PC-9 (cell line): ENCODE data around the gene SLC49A4. TPM values are rescaled to one million over a fixed set of nuclear protein-coding genes. Genes with fewer than 3 reads are reported as not detected.

Experiments used
- BruUV-seq: library from RNA; stranded (reverse); fragments of 400-500 nt; replicated peaks from 2 replicates; lab custom pipeline; 2021; lab: Mats Ljungman, UMichigan
- CTCF ChIA-PET: fragments of 300-600 bp; sonication (Branson Sonifier 250); formaldehyde crosslinking; loops from one replicate; lab custom pipeline; 2022; ENCODE audit warnings: antibody characterized with exemption; lab: Charles Lee
- POLR2A ChIA-PET: fragments of 300-600 bp; sonication (Branson Sonifier 250); formaldehyde crosslinking; loops from one replicate; lab custom pipeline; 2022; ENCODE audit warnings: antibody characterized with exemption; ENCODE audit not compliant: unreplicated experiment; lab: Charles Lee
- DNase-seq, 2 experiments: peaks; one replicate each; pipeline versions ENCODE4 v3.0.0 to v3.0.0-alpha.2; 2015 to 2022; ENCODE audit warnings: mixed read lengths in 1 of 2
- H2AFZ ChIP-seq: fragments of 200-600 bp; sonication (generic); 2 replicates; pipeline ENCODE4 v1.8.1; 2017; ENCODE audit warnings: antibody characterized with exemption
- H3F3A ChIP-seq: fragments of 200-600 bp; sonication (generic); 2 replicates; pipeline ENCODE4 v1.8.1; 2017; ENCODE audit warnings: antibody characterized with exemption, mild to moderate bottlenecking, low read depth; ENCODE audit not compliant: insufficient read depth
- H3K27ac ChIP-seq: fragments of 200-600 bp; sonication (generic); 2 replicates; pipeline ENCODE4 v1.6.1; 2016; ENCODE audit warnings: mixed run types
- H3K27me3 ChIP-seq: fragments of 200-600 bp; sonication (generic); 2 replicates; pipeline ENCODE4 v1.6.1; 2016; ENCODE audit warnings: low read depth, mixed run types; ENCODE audit not compliant: insufficient read depth
- H3K36me3 ChIP-seq: fragments of 200-600 bp; sonication (generic); 2 replicates; pipeline ENCODE4 v1.6.1; 2016; ENCODE audit warnings: low read depth, mixed run types
- H3K4me1 ChIP-seq: fragments of 200-600 bp; sonication (generic); replicated peaks from 2 replicates; pipeline ENCODE4 v1.6.1; 2016; ENCODE audit warnings: mixed run types; ENCODE audit not compliant: insufficient read depth
- H3K4me2 ChIP-seq: fragments of 200-600 bp; sonication (generic); 2 replicates; pipeline ENCODE4 v1.6.1; 2017; ENCODE audit warnings: mixed run types
- H3K4me3 ChIP-seq: fragments of 200-600 bp; sonication (generic); 2 replicates; pipeline ENCODE4 v1.6.1; 2016; ENCODE audit warnings: mixed run types
- H3K79me2 ChIP-seq: fragments of 200-600 bp; sonication (generic); 2 replicates; pipeline ENCODE4 v1.6.1; 2017; ENCODE audit warnings: low read depth, mixed run types
- H3K9me2 ChIP-seq: fragments of 200-600 bp; sonication (generic); 2 replicates; pipeline ENCODE4 v1.8.1; 2017; ENCODE audit warnings: mild to moderate bottlenecking; ENCODE audit not compliant: insufficient read depth
- H3K9me3 ChIP-seq: fragments of 200-600 bp; sonication (generic); 2 replicates; pipeline ENCODE4 v1.8.1; 2016; ENCODE audit warnings: low read depth; ENCODE audit not compliant: insufficient read depth
- H4K20me1 ChIP-seq: fragments of 200-600 bp; sonication (generic); 2 replicates; pipeline ENCODE4 v1.8.1; 2017; ENCODE audit not compliant: insufficient read depth
- CTCF ChIP-seq: fragments of 200-600 bp; sonication (generic); conservative IDR thresholded peaks from 2 replicates; pipeline ENCODE4 v1.6.1; 2017; ENCODE audit warnings: mixed run types, antibody characterized with exemption, mild to moderate bottlenecking, moderate library complexity
- EZH2 ChIP-seq: fragments of 200-600 bp; sonication (generic); IDR thresholded peaks from 2 replicates; pipeline ENCODE4 v1.8.0; 2017; ENCODE audit warnings: antibody characterized with exemption, low read depth
- intact Hi-C: fragments of 100-400 bp; cut with micrococcal nuclease; formaldehyde crosslinking; loops from one replicate; pipeline ENCODE4 v1.10.0; 2022; ENCODE audit not compliant: unreplicated experiment
- total RNA-seq: library from RNA; stranded (reverse); gene quantifications from 2 replicates; pipeline ENCODE4 v1.2.3, GENCODE V29; 2021

Gene SLC49A4
- total RNA-seq, 1 experiment from 2014 or later = 24.0 TPM

- no peaks in the 10 kb centered on the region for H3K27me3 ChIP-seq
- H2AFZ ChIP-seq = no peak overlapping the region
- ChIA-PET POLR2A (no interaction called here), CTCF (no interaction called here)
- no TSS peak for BruUV-seq
- H4K20me1 ChIP-seq = no peaks in the 10 kb centered on the region
- no peaks in the 10 kb centered on the region for H3K9me2 ChIP-seq
- peaks cover 23% of the 10 kb centered on the region for H3K79me2 ChIP-seq
- H3K4me2 ChIP-seq = no peak overlapping the region
- H3K9me3 ChIP-seq = no peaks in the 10 kb centered on the region
- H3K4me1 ChIP-seq = peaks cover 26% of the 10 kb centered on the region
- TF ChIP-seq EZH2 = no peak
- TF ChIP-seq CTCF = no peak
- H3K36me3 ChIP-seq = no peaks in the 10 kb centered on the region
- DNase-seq = no peak
- H3K27ac ChIP-seq = no peak overlapping the region
- intact Hi-C loops = loop anchor here (5.0 to 10.0 kb wide), 2 partner anchors 237 to 405 kb away; partner anchors contain the start of genes DTX3L and PARP9
- H3K4me3 ChIP-seq = no peak overlapping the region
- H3F3A ChIP-seq = peaks cover 4% of the 10 kb centered on the region
These were observed 4.5 kb downstream of the SLC49A4 start for GRCh38 chr3:122799322-122799721.

- CTCF ChIA-PET = no interaction called here
- no TSS peak for BruUV-seq
These were observed 5.2 kb downstream of the SLC49A4 start for GRCh38 chr3:122800031-122800430.

GRCh38 chr3:122800706-122801237 lies 5.9 kb downstream of the SLC49A4 start:
- TF ChIP-seq EZH2 (no peak), CTCF (no peak)
- ChIA-PET POLR2A (no interaction called here), CTCF (no interaction called here)
- Histone ChIP-seq H3K27ac (no peak overlapping the region), H3K4me1 (peaks cover 21% of the 10 kb centered on the region), H4K20me1 (no peaks in the 10 kb centered on the region), H2AFZ (no peak overlapping the region), H3K9me2 (no peaks in the 10 kb centered on the region), H3K4me3 (no peak overlapping the region), H3K36me3 (no peaks in the 10 kb centered on the region), H3K4me2 (no peak overlapping the region), H3K79me2 (peaks cover 18% of the 10 kb centered on the region), H3F3A (no peaks in the 10 kb centered on the region), H3K9me3 (no peaks in the 10 kb centered on the region), H3K27me3 (no peaks in the 10 kb centered on the region)
- intact Hi-C loops = no loop called here
- no TSS peak for BruUV-seq
- DNase-seq = no peak

More at GRCh38 chr3:122800031-122800430, 5.2 kb downstream of the SLC49A4 start:
- H3K4me3 ChIP-seq = no peak overlapping the region
- intact Hi-C loops = no loop called here
- no peaks in the 10 kb centered on the region for H3K27me3 ChIP-seq
- no peaks in the 10 kb centered on the region for H3K9me2 ChIP-seq
- no peaks in the 10 kb centered on the region for H3F3A ChIP-seq
- POLR2A ChIA-PET = no interaction called here
- peaks cover 23% of the 10 kb centered on the region for H3K4me1 ChIP-seq
- DNase-seq = no peak
- H4K20me1 ChIP-seq = no peaks in the 10 kb centered on the region
- no peaks in the 10 kb centered on the region for H3K9me3 ChIP-seq
- peaks cover 23% of the 10 kb centered on the region for H3K79me2 ChIP-seq
- H3K4me2 ChIP-seq = no peak overlapping the region
- H3K36me3 ChIP-seq = no peaks in the 10 kb centered on the region
- no peak overlapping the region for H3K27ac ChIP-seq
- no peak for TF ChIP-seq EZH2
- no peak for TF ChIP-seq CTCF
- no peak overlapping the region for H2AFZ ChIP-seq
